GM19035 (cell line): ENCODE measurements around the gene TMEM30B.

ENCODE experiments used
- ATAC-seq: cut with Tn5 transposase; IDR thresholded peaks from one replicate; pipeline ENCODE4 v1.9.1; 2021; ENCODE audit not compliant: unreplicated experiment

TMEM30B gene

DNA sequence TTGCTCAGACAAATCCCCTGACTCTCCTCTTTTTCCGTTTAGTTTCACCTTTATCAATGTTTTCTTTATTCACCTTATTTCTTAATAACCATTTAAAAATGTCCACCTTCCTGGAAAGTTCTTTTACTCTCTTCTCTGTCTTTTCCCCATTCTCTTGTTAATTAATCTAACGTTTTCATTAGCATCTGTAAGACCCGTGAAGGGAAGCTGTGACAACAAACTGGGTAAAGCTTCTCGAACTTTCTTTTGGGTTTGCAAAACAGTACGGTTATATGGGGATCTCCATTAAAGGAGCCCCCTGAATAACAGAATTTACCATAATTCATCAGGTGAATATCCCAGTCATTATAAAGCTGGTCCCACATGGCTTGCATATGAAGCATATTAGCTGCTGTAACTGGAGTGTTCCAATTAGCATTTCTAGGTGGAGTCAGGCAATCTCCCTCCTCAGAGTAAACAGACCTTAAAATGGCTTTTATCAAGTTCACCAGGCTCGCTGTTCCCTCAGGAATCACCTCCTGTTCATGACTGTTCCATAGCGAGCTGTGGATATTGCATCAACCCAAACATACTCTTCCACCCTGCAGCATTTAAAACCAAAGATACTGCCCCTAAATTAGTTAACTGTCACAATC is 42.4 kb downstream of the TMEM30B start:
- no peak for ATAC-seq

DNA sequence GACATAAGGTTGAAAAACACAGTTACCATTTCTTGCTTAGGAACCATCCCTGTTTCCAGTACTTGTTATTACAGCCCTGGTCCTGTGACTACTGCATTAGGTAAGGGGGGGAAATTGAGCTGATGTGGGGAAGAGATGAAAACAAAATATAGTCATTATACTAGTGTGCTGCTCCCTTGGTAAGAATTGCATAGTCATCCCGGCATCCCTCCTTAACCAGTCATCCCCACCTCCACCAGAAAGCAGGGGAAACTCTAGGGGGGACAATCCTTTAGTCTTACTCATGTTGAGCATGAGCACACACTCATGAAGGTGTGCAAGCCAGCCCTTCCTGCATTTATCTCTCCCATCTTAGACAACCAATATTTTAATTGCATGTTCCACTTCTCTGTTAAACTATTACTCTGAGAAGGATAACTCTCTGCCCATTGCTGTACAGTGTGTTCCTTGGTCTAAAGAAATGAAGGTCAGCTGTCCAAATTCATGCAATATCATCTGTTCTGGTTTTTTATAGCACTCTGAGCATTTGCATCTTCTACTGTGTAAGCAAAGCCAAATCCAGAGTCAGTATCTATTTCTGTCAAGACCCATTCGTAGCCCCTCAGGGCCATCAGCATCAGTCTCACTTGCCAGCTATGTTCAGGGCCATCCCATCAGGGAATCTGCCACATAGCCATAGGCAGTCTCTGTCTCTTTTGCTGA is 46.8 kb downstream of the TMEM30B start:
- no peak for ATAC-seq

DNA sequence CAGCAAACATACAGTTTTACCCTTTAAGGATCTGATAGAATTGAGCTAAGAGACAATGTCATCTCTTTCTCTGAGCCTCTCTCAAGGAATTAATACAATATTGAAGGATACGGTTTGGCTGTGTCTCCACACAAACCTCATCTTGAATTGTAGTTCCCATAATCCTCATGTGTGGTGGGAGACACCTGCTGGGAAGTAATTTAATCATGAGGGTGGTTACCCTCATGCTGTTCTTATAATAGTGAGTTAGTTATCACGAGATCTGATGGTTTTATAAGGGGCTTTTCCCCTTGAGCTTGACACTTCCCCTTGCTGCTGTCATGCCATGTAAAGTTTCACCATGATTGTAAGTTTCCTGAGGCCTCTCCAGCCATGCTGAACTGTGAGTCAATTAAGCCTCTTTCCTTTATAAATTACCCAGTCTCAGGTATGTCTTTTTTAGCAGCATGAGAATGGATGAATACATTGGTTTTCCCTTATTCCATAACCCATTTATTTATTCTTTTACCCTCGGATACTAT is 47.6 kb downstream of the TMEM30B start:
- ATAC-seq: no peak

DNA sequence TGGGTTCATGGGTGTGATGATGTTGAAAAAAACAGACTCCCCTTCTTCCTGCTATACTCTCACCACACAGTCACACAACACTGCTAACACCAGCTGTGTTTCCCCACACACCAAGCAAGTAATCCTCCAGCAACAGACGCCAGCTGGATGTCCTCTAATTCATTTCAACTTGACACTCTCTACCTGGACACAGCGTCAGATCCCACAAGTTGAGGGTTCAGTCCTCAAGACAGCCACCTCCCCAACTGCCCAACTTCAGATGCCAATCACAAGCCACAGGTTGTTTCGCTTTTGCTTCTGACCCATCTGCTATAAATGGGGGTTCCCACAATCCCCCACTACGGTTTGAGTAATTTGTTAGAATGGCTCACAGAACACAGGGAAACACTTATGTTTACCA is 49.3 kb downstream of the TMEM30B start:
- ATAC-seq: no peak

DNA sequence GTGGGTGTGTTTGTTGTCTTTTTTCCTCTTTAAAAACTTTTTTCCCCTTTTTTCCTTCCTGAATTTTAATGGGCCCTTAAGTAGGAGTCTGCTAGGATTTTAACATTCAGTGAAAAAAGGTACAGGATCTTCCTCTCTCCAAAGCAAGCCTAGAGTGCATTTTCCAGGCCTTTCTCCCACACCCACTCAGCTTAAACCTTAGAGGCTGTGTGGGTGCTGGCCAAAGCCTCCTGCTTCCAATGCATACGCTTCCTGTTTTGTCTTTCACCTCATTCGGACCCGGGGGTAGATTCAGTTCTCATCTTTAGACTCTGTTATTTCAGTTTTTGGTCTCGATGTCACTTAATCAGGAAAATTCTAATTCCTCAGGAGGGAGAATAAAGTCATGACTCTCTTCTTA is 51.2 kb downstream of the TMEM30B start:
- ATAC-seq: no peak

DNA sequence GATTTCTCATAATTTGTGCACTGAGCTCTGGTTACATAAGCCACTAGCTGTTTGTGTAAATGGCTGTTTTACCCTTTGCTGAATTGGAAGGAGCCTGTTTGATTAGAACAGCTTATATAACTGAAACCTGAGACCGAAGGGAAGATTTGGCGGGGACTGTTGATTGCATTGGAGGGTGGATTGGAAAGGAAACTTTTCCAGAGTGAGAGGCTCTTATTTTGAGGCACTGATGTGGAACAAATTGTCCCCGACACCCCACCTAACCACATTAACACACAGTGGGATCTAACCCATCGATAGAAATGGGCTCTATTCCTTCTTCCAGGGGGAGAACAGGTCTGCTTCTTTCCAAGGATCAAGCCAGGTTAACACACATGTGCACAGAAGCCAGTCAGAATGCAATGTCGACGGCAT is 51.7 kb downstream of the TMEM30B start:
- ATAC-seq: no peak

DNA sequence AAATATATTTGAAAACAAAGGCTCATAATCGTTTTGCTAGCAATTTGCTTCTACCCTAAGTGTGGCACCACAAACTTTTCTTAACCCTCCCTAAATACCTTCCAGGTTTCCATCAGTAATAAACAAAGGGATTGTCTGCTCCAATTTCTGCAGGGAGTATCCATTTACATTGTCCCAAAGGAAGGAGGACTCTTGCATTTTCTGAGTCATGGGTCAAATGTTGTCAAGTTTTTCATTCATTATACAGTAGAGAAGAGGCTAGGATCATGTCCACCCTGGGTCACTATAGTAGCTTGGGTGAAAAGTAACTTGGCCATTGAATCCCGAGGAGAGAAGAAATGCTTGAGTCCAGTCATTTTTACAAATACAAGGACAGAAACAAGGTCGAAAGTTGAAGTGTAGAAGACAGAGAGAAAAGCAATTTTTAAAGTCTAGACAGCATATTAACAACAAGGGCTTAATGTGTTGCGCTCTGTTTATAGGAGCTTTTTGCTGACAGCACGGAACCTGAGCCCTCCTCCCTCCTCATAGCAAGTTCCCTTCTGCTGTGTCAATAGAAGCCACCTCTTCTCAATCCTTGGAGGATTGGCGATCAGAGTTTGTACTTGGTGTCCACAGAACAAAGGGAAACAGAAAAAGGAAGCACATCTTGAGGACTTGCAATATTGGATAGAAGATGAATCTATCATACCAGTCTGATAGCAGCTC is 53.1 kb downstream of the TMEM30B start:
- no peak for ATAC-seq
